ENCODE results near the gene PELI2.

The PELI2 gene

GRCh38 chr14:56349960-56350359 is 231.7 kb downstream of the PELI2 start:
- DNase-seq (ENCODE audit: low spot score) = no peak
